ENCODE measurements around the gene OSBPL10.

Gene OSBPL10

GRCh38 chr3:31639828-31640227, 341.2 kb downstream of the OSBPL10 start:
- no peak for DNase-seq

GRCh38 chr3:31636694-31637442, 344.2 kb downstream of the OSBPL10 start:
- DNase-seq: no peak

- no peak for DNase-seq
Measured at GRCh38 chr3:31636049-31636448, 345.0 kb downstream of the OSBPL10 start.

GRCh38 chr3:31635545-31635944, 345.5 kb downstream of the OSBPL10 start:
- no peak for DNase-seq

GRCh38 chr3:31634476-31634875, 346.6 kb downstream of the OSBPL10 start:
- DNase-seq: no peak

GRCh38 chr3:31629054-31629453, 352.0 kb downstream of the OSBPL10 start:
- DNase-seq: no peak

- DNase-seq: no peak
Measured at GRCh38 chr3:31625358-31625757, 355.7 kb downstream of the OSBPL10 start.

- DNase-seq: no peak
Measured at GRCh38 chr3:31624083-31624709, 356.9 kb downstream of the OSBPL10 start.

- no peak for DNase-seq
Measured at GRCh38 chr3:31622636-31623288, 358.3 kb downstream of the OSBPL10 start.

GRCh38 chr3:31621314-31621713, 359.7 kb downstream of the OSBPL10 start:
- no peak for DNase-seq

- no peak for DNase-seq
Measured at GRCh38 chr3:31620656-31621055, 360.4 kb downstream of the OSBPL10 start.

- no peak for DNase-seq
Measured at GRCh38 chr3:31616711-31617110, 364.4 kb downstream of the OSBPL10 start.

GRCh38 chr3:31615071-31615875, 365.8 kb downstream of the OSBPL10 start:
- no peak for DNase-seq

- DNase-seq: no peak
Measured at GRCh38 chr3:31614162-31614921, 366.7 kb downstream of the OSBPL10 start.

- no peak for DNase-seq
Measured at GRCh38 chr3:31613654-31614053, 367.4 kb downstream of the OSBPL10 start.

GRCh38 chr3:31613177-31613576, 367.9 kb downstream of the OSBPL10 start:
- DNase-seq: no peak

Measured in SW 1271 (cell line).